HepG2 (cell line): Measurements from ENCODE around the gene LAMB4. TPM values are rescaled to one million over a fixed set of nuclear protein-coding genes. Genes with fewer than 3 reads are reported as not detected.

Source experiments
- DMAP1 ChIP-seq: IDR thresholded peaks from 2 replicates; pipeline ENCODE4 v1.6.1; 2016
- GABPA ChIP-seq, 2 experiments: IDR thresholded peaks; 2 replicates each; pipeline ENCODE4 v1.6.1; 2011 to 2016; ENCODE audit warnings: low read depth in 2 of 2, low read length in 1 of 2, missing biosample characterization in 1 of 2, missing genetic modification characterization in 1 of 2
- HDAC6 ChIP-seq: fragments of 200-600 bp; sonication (generic); IDR thresholded peaks from 2 replicates; pipeline ENCODE4 v1.7.0; 2017; ENCODE audit warnings: mild to moderate bottlenecking, antibody characterized with exemption, low read length, low read depth
- HINFP ChIP-seq: sonication (generic); formaldehyde crosslinking; IDR thresholded peaks from 2 replicates; pipeline ENCODE4 v1.4.0; 2020; ENCODE audit warnings: low read depth, mild to moderate bottlenecking, missing genetic modification reagents
- IKZF4 ChIP-seq: sonication (generic); formaldehyde crosslinking; IDR thresholded peaks from 2 replicates; pipeline ENCODE4 v1.5.1; 2020; ENCODE audit warnings: borderline replicate concordance, mild to moderate bottlenecking, low read depth, missing genetic modification reagents; ENCODE audit errors: not compliant biosample characterization
- MTF1 ChIP-seq: sonication (generic); formaldehyde crosslinking; IDR thresholded peaks from 2 replicates; pipeline ENCODE4 v1.5.0; 2020; ENCODE audit warnings: missing genetic modification reagents
- NCOA5 ChIP-seq: sonication (generic); formaldehyde crosslinking; IDR thresholded peaks from 2 replicates; pipeline ENCODE4 v1.4.0; 2020; ENCODE audit warnings: missing genetic modification reagents
- NFYB ChIP-seq: sonication (generic); formaldehyde crosslinking; IDR thresholded peaks from 2 replicates; pipeline ENCODE4 v1.4.0; 2020; ENCODE audit warnings: missing genetic modification reagents
- PHF5A ChIP-seq: IDR thresholded peaks from one replicate; pipeline ENCODE4 v1.6.1; 2018; ENCODE audit warnings: low read depth, missing genetic modification reagents; ENCODE audit not compliant: unreplicated experiment
- PRPF4 ChIP-seq: fragments of 200-400 bp; formaldehyde crosslinking; IDR thresholded peaks from 2 replicates; pipeline ENCODE4 v1.6.1; 2016; ENCODE audit warnings: low read length, low read depth; ENCODE audit not compliant: poor library complexity, severe bottlenecking
- SKI ChIP-seq: fragments of 450-650 bp; IDR thresholded peaks from one replicate; pipeline ENCODE4 v1.6.1; 2018; ENCODE audit warnings: mild to moderate bottlenecking; ENCODE audit not compliant: partially characterized antibody
- SMAD1 ChIP-seq: sonication (generic); formaldehyde crosslinking; IDR thresholded peaks from 2 replicates; pipeline ENCODE4 v1.4.0; 2020; ENCODE audit warnings: missing genetic modification reagents, low read depth, mild to moderate bottlenecking, borderline replicate concordance
- SMARCE1 ChIP-seq: fragments of 450-650 bp; IDR thresholded peaks from 2 replicates; pipeline ENCODE4 v1.6.1; 2017; ENCODE audit warnings: borderline replicate concordance
- ZC3H4 ChIP-seq: sonication (generic); formaldehyde crosslinking; IDR thresholded peaks from 2 replicates; pipeline ENCODE4 v1.4.0; 2020; ENCODE audit warnings: missing genetic modification reagents, borderline replicate concordance
- ZKSCAN5 ChIP-seq: sonication (generic); formaldehyde crosslinking; IDR thresholded peaks from 2 replicates; pipeline ENCODE4 v1.5.1; 2020; ENCODE audit warnings: mild to moderate bottlenecking, missing genetic modification reagents
- ZNF407 ChIP-seq: sonication (generic); formaldehyde crosslinking; IDR thresholded peaks from one replicate; pipeline ENCODE4 v1.5.1; 2020; ENCODE audit warnings: mild to moderate bottlenecking, missing genetic modification reagents; ENCODE audit errors: not compliant biosample characterization
- ZNF552 ChIP-seq: sonication (generic); formaldehyde crosslinking; IDR thresholded peaks from 2 replicates; pipeline ENCODE4 v1.9.0; 2022; ENCODE audit warnings: missing genetic modification reagents, mild to moderate bottlenecking, borderline replicate concordance
- ZNF564 ChIP-seq: sonication (generic); formaldehyde crosslinking; IDR thresholded peaks from 2 replicates; pipeline ENCODE4 v1.8.1; 2023; ENCODE audit warnings: mild to moderate bottlenecking, missing genetic modification reagents
- polyA plus RNA-seq, 8 experiments: library from polyadenylated mRNA; depleted of rRNA in 3 of 8; stranded (reverse) in 7 of 8; unstranded in 1 of 8; fragments of >200 nt; fragmentation: Illumina TruSeq in 4 of 8; extraction: Trizol in 4 of 8; gene quantifications; 2 replicates each; pipeline versions ENCODE4 v1.2.1 to v1.2.3, GENCODE V29; 2011 to 2016; ENCODE audit warnings: low read depth in 4 of 8, missing spikeins in 1 of 8, mixed read lengths in 1 of 8; ENCODE audit not compliant: insufficient read depth in 1 of 8
- total RNA-seq, 5 experiments: library from RNA; depleted of rRNA; stranded (reverse); fragments of >200 nt; fragmentation: Illumina TruSeq; extraction: Trizol; gene quantifications; 2 replicates each; pipeline ENCODE4 v1.2.3, GENCODE V29; 2016; ENCODE audit warnings: low read depth in 1 of 5

Gene LAMB4
- total and polyA plus RNA-seq, 2 of the 13 experiments (the other 11 are each of a cell fraction or from before 2014, with no cell fraction given), result 0.05 TPM; not detected in 1

GRCh38 chr7:108012499-108013430, 117.4 kb downstream of the LAMB4 start (continued):
- TF ChIP-seq SKI, result peak; percentile 51
- TF ChIP-seq ZNF552 (CRISPR knock-in tag), result no peak
- TF ChIP-seq HDAC6, result no peak
- TF ChIP-seq ZNF407 (CRISPR knock-in tag), result no peak
- no peak for TF ChIP-seq ZKSCAN5 (CRISPR knock-in tag)
- no peak for TF ChIP-seq SMARCE1
- TF ChIP-seq ZC3H4 (CRISPR knock-in tag), result no peak
- TF ChIP-seq GABPA (IDR thresholded peaks at IDR 0.05; ENCODE audit: low read depth, low read length), result no peak
- TF ChIP-seq GABPA (CRISPR knock-in tag; IDR thresholded peaks at IDR 0.05; ENCODE audit: low read depth), result no peak
- peak; percentile 63; the same call in 1 of the 2 replicates for TF ChIP-seq DMAP1
- TF ChIP-seq IKZF4 (CRISPR knock-in tag), result no peak
- TF ChIP-seq PRPF4, result no peak
- TF ChIP-seq NFYB (CRISPR knock-in tag), result no peak
- TF ChIP-seq NCOA5 (CRISPR knock-in tag), result no peak
- TF ChIP-seq MTF1 (CRISPR knock-in tag), result no peak
- no peak for TF ChIP-seq HINFP (CRISPR knock-in tag)
- no peak for TF ChIP-seq PHF5A (CRISPR knock-in tag)
- no peak for TF ChIP-seq ZNF564 (CRISPR knock-in tag)
- no peak for TF ChIP-seq SMAD1 (CRISPR knock-in tag)
